Measurements from ENCODE around the gene URI1. TPM values are rescaled to one million over a fixed set of nuclear protein-coding genes. Genes with fewer than 3 reads are reported as not detected.
A peak's percentile ranks its signal among the peaks of the same experiment; 100 is the strongest.

URI1 gene
- total RNA-seq, 1 donor, result 86.1 TPM

GRCh38 chr19:30065680-30066606 is 123.9 kb downstream of the URI1 start:
- peak; percentile 58 for DNase-seq (ENCODE audit: insufficient read length, low spot score, missing footprints)
- H2AFZ ChIP-seq (ENCODE audit: low read length), result no peak overlapping the region
- H3K4me3 ChIP-seq (ENCODE audit: insufficient read depth, low read length), result no peak overlapping the region
- H3K4me2 ChIP-seq (ENCODE audit: insufficient read depth, low read length), result no peak overlapping the region
- H3K27ac ChIP-seq (ENCODE audit: low read depth, low read length), result no peak overlapping the region
- H3K36me3 ChIP-seq (ENCODE audit: insufficient read depth, low read length), result no peaks in the 10 kb centered on the region
- no peaks in the 10 kb centered on the region for H3K9me3 ChIP-seq (ENCODE audit: low read depth, low read length)
- no peaks in the 10 kb centered on the region for H3K4me1 ChIP-seq (ENCODE audit: insufficient read depth, low read length)
- H4K20me1 ChIP-seq (ENCODE audit: insufficient read depth, low read length), result no peaks in the 10 kb centered on the region
- H3K79me2 ChIP-seq (ENCODE audit: insufficient read depth, low read length), result no peaks in the 10 kb centered on the region
- TF ChIP-seq CTCF (IDR thresholded peaks at IDR 0.05; ENCODE audit: extremely low read depth, low read depth, low read length), result no peak
- no peaks in the 10 kb centered on the region for H3K27me3 ChIP-seq (ENCODE audit: insufficient read depth, low read length)

Small RNAs within 50 kb of the gene (small RNA-seq; reads per million reads assigned to genes)
- gene AC008798.1 (not detected), gene TAF9P3 (not detected)

Other genes starting within 250 kb of the URI1 start
- gene C19orf12, start 227.0 kb upstream of the URI1 start, total RNA-seq, result 48.5 and 52.7 TPM in 2 replicates
- gene CCNE1, start 130.2 kb upstream of the URI1 start, total RNA-seq, result 4.7 and 5.0 TPM in 2 replicates